Lung (tissue), 5 donors: ENCODE data around the gene PHETA2. TPM values are rescaled to one million over a fixed set of nuclear protein-coding genes. Genes with fewer than 3 reads are reported as not detected.

Experiments used
- polyA plus RNA-seq, 2 donors: library from polyadenylated mRNA; stranded (reverse); fragments of 200-250 nt; gene quantifications; one replicate each; pipeline ENCODE4 v1.2.1, GENCODE V29; 2013
- small RNA-seq: library from RNA; depleted of rRNA; stranded (forward); fragments of <200 nt; gene quantifications from one replicate; pipeline ENCODE3, GENCODE V24; 2014; ENCODE audit warnings: low replicate concordance
- total RNA-seq, 2 donors: library from RNA; depleted of rRNA in 1 of 2; stranded (reverse); fragments of >200 nt in 1 of 2; gene quantifications; one replicate each; pipeline ENCODE4 v1.2.1, GENCODE V29; 2014 to 2021
- donor health status: Bipolar disorder and iron deficiency.
- donor health status: healthy.
- donor health status: DM: yes; HTN: yes; CAD: no.

The PHETA2 gene
- total and polyA plus RNA-seq, 4 donors: 11.8 to 18.1 (median 13.5) TPM

Small RNA genes within 50 kb of the gene (small RNA-seq; reads per million reads assigned to genes)
- gene SNORD13P1: not detected

Other genes with a start within 250 kb of the PHETA2 start
- 100 to 1,000 TPM in 1 of 2 donors, 10 to 100 TPM in 1; 68.1 to 155 TPM for gene SREBF2, start 241.1 kb upstream of the PHETA2 start, total RNA-seq
- 10 to 100 TPM; 70.6 to 81.2 TPM for gene SREBF2, start 241.1 kb upstream of the PHETA2 start, polyA plus RNA-seq
- under 1 TPM in 1 of 2 donors, not detected in 1; 0.34 TPM for gene SHISA8, start 159.2 kb upstream of the PHETA2 start, total RNA-seq
- under 1 TPM in 1 of 2 donors, not detected in 1; 0.02 TPM for gene SHISA8, start 159.2 kb upstream of the PHETA2 start, polyA plus RNA-seq
- 1 to 10 TPM in 1 of 2 donors, under 1 TPM in 1; 0.31 to 1.7 TPM for gene TNFRSF13C, start 147.4 kb upstream of the PHETA2 start, total RNA-seq
- gene TNFRSF13C, start 147.4 kb upstream of the PHETA2 start, polyA plus RNA-seq: under 1 TPM; 0.18 to 0.74 TPM
- 10 to 100 TPM in 1 of 2 donors, 1 to 10 TPM in 1; 9.9 to 11.8 TPM for gene CENPM, start 127.1 kb upstream of the PHETA2 start, total RNA-seq
- gene CENPM, start 127.1 kb upstream of the PHETA2 start, polyA plus RNA-seq: 10 to 100 TPM; 17.1 to 20.5 TPM
- under 1 TPM; 0.51 to 0.61 TPM for gene SEPTIN3, start 104.8 kb upstream of the PHETA2 start, total RNA-seq
- gene SEPTIN3, start 104.8 kb upstream of the PHETA2 start, polyA plus RNA-seq: 1 to 10 TPM in 1 of 2 donors, under 1 TPM in 1; 0.31 to 1.3 TPM
- 1 to 10 TPM; 1.8 to 4.9 TPM for gene WBP2NL, start 75.5 kb upstream of the PHETA2 start, total RNA-seq
- under 1 TPM; 0.42 to 0.67 TPM for gene WBP2NL, start 75.5 kb upstream of the PHETA2 start, polyA plus RNA-seq
- 10 to 100 TPM; 33.9 to 45.3 TPM for gene NAGA, start 3.4 kb upstream of the PHETA2 start, total RNA-seq
- 10 to 100 TPM in 1 of 2 donors, 1 to 10 TPM in 1; 9.9 to 48.0 TPM for gene NAGA, start 3.4 kb upstream of the PHETA2 start, polyA plus RNA-seq
- 100 to 1,000 TPM in 1 of 2 donors, 10 to 100 TPM in 1; 34.7 to 133 TPM for gene SMDT1, start 5.5 kb downstream of the PHETA2 start, total RNA-seq
- gene SMDT1, start 5.5 kb downstream of the PHETA2 start, polyA plus RNA-seq: 100 to 1,000 TPM in 1 of 2 donors, 10 to 100 TPM in 1; 67.4 to 167 TPM
- 10 to 100 TPM; 37.9 to 61.5 TPM for gene NDUFA6, start 16.5 kb downstream of the PHETA2 start, total RNA-seq
- gene NDUFA6, start 16.5 kb downstream of the PHETA2 start, polyA plus RNA-seq: 100 to 1,000 TPM in 1 of 2 donors, 10 to 100 TPM in 1; 78.6 to 118 TPM
- gene CYP2D6, start 56.6 kb downstream of the PHETA2 start, total RNA-seq: 1 to 10 TPM in 1 of 2 donors, under 1 TPM in 1; 0.94 to 1.3 TPM
- gene CYP2D6, start 56.6 kb downstream of the PHETA2 start, polyA plus RNA-seq: 1 to 10 TPM in 1 of 2 donors, under 1 TPM in 1; 0.80 to 1.3 TPM
- 10 to 100 TPM; 31.4 to 41.5 TPM for gene TCF20, start 196.4 kb downstream of the PHETA2 start, total RNA-seq
- gene TCF20, start 196.4 kb downstream of the PHETA2 start, polyA plus RNA-seq: 10 to 100 TPM in 1 of 2 donors, 1 to 10 TPM in 1; 9.7 to 13.9 TPM